CD4-positive, alpha-beta T cell (primary cell): ENCODE results near the gene PFN1. TPM values are rescaled to one million over a fixed set of nuclear protein-coding genes. Genes with fewer than 3 reads are reported as not detected.

Source experiments
- ATAC-seq: fragments of 200-7000 bp; cut with Tn5 transposase; one replicate; pipeline ENCODE4 v1.10.0; 2022; ENCODE audit warnings: mild to moderate bottlenecking; ENCODE audit not compliant: poor library complexity
- CTCF ChIA-PET: fragments of 350-600 bp; sonication (Branson Sonifier 250); formaldehyde crosslinking; loops from one replicate; lab custom pipeline; 2021; ENCODE audit warnings: antibody characterized with exemption, inconsistent platforms; lab: Charles Lee
- POLR2A ChIA-PET: fragments of 350-600 bp; sonication (Branson Sonifier 250); formaldehyde crosslinking; loops from one replicate; lab custom pipeline; 2021; ENCODE audit warnings: antibody characterized with exemption, inconsistent platforms; lab: Charles Lee
- DNase-seq, 14 experiments: peaks; one replicate each; pipeline ENCODE4 v3.0.0-alpha.2; 2013 to 2020; ENCODE audit warnings: mixed read lengths in 2 of 14
- H3K27ac ChIP-seq, 2 donors: one replicate each; pipeline versions ENCODE4 v1.5.1 to v1.7.0; 2013; ENCODE audit warnings: low read length in 2 of 2, low read depth in 1 of 2, mild to moderate bottlenecking in 1 of 2
- H3K27me3 ChIP-seq, 2 experiments: 1 replicate in 1 of 2; 2 replicates in 1 of 2; pipeline versions ENCODE4 v1.6.1 to v1.7.0; 2013; ENCODE audit warnings: low read length in 2 of 2, control low read depth in 1 of 2, mild to moderate bottlenecking in 1 of 2, moderate library complexity in 1 of 2; ENCODE audit not compliant: insufficient read depth in 2 of 2, control insufficient read depth in 1 of 2
- H3K36me3 ChIP-seq: one replicate; pipeline ENCODE4 v1.6.1; 2013; ENCODE audit warnings: low read length, control low read depth; ENCODE audit not compliant: insufficient read depth
- H3K4me1 ChIP-seq: one replicate; pipeline ENCODE4 v1.6.1; 2013; ENCODE audit warnings: low read length, control low read depth; ENCODE audit not compliant: insufficient read depth
- H3K4me3 ChIP-seq: one replicate; pipeline ENCODE4 v1.5.1; 2013; ENCODE audit warnings: mild to moderate bottlenecking, low read length, moderate library complexity
- H3K9me3 ChIP-seq, 2 experiments: 1 replicate in 1 of 2; 2 replicates in 1 of 2; pipeline versions ENCODE4 v1.6.1 to v1.7.0; 2013; ENCODE audit warnings: low read length in 2 of 2, mild to moderate bottlenecking in 2 of 2, control low read depth in 1 of 2, moderate library complexity in 1 of 2; ENCODE audit not compliant: control insufficient read depth in 1 of 2, insufficient read depth in 1 of 2
- H3K27ac Mint-ChIP-seq: one replicate; pipeline ENCODE4 v1.8.0; 2020; ENCODE audit warnings: mixed read lengths
- H3K27me3 Mint-ChIP-seq: one replicate; pipeline ENCODE4 v1.8.0; 2021; ENCODE audit warnings: mixed read lengths
- H3K36me3 Mint-ChIP-seq: one replicate; pipeline ENCODE4 v1.8.0; 2021; ENCODE audit warnings: low read depth, mixed read lengths
- H3K4me1 Mint-ChIP-seq: one replicate; pipeline ENCODE4 v1.8.0; 2021; ENCODE audit warnings: low read depth, mixed read lengths
- H3K4me3 Mint-ChIP-seq: one replicate; pipeline ENCODE4 v1.8.0; 2020; ENCODE audit warnings: mild to moderate bottlenecking, mixed read lengths
- H3K9me3 Mint-ChIP-seq: one replicate; pipeline ENCODE4 v1.8.0; 2020; ENCODE audit warnings: mixed read lengths
- CTCF ChIP-seq: fragments of 200-600 bp; IDR thresholded peaks from one replicate; pipeline ENCODE4 v1.8.0; 2022; ENCODE audit warnings: antibody characterized with exemption, mild to moderate bottlenecking
- intact Hi-C, 2 experiments: fragments of 100-400 bp; cut with DNase I in 1 of 2; cut with micrococcal nuclease in 1 of 2; formaldehyde crosslinking; loops; one replicate each; pipeline versions ENCODE4 v1.15.1 to v1.9.0; 2023 to 2025; cut with DNase I, micrococcal nuclease
- total RNA-seq, 174 experiments: library from RNA in 2 of 174; stranded (reverse) in 2 of 174; gene quantifications; one replicate each; pipeline ENCODE4 v1.2.3 and lab custom pipeline; 2021 to 2026

PFN1 gene
- total RNA-seq, 2 experiments from 2014 or later = 349 to 362 TPM

- ATAC-seq (no peak), DNase-seq (no peak)
- peak overlapping the region; percentile 94 for H3K27ac Mint-ChIP-seq
- ChIA-PET CTCF (interaction anchor here (1.2 to 1.5 kb wide), 2 partner anchors 86 to 111 kb away, joined by 3 read pairs; partner anchors contain the start of gene CAMTA2), POLR2A (interaction anchor here (0.8 to 5.9 kb wide), 9 partner anchors 8 to 758 kb away, joined by 3 to 54 read pairs (median 5); partner anchors contain the start of genes CAMTA2, CYB5D2, RNF167 and SLC25A11)
- Histone ChIP-seq H3K36me3 (peaks cover 6% of the 10 kb centered on the region), H3K4me1 (peaks cover 52% of the 10 kb centered on the region), H3K27me3 (no peaks in the 10 kb centered on the region), H3K4me3 (peak overlapping the region; percentile 81), H3K27ac (peak overlapping the region in 1 of 2 donors; percentile 16), H3K9me3 (peaks cover 0 to 18% of the 10 kb centered on the region in 2 experiments)
- H3K9me3 Mint-ChIP-seq = no peaks in the 10 kb centered on the region
- peaks cover 26% of the 10 kb centered on the region for H3K36me3 Mint-ChIP-seq
- peaks cover 37% of the 10 kb centered on the region for H3K4me1 Mint-ChIP-seq
- peaks cover 10% of the 10 kb centered on the region for H3K27me3 Mint-ChIP-seq
- intact Hi-C loops = loop anchor here (5.0 kb wide), 3 partner anchors 41 to 334 kb away; partner anchors contain the start of genes GLTPD2 (in 1 of the 2), RNF167 (in 1 of the 2), SLC25A11 (in 1 of the 2) and VMO1 (in 1 of the 2)
- no peak for TF ChIP-seq CTCF
- H3K4me3 Mint-ChIP-seq = peak overlapping the region; percentile 87
Observed at GRCh38 chr17:4901108-4901647, 47.2 kb downstream of the PFN1 start.

- H3K4me1 Mint-ChIP-seq = peaks cover 37% of the 10 kb centered on the region
- ChIA-PET POLR2A (interaction anchor here (0.8 to 5.9 kb wide), 17 partner anchors 9 to 757 kb away, joined by 3 to 54 read pairs (median 4); partner anchors contain the start of genes ARRB2, CAMTA2, CYB5D2 and MINK1), CTCF (interaction anchor here (1.2 to 2.1 kb wide), 5 partner anchors 40 to 169 kb away, joined by 3 to 9 read pairs (median 3); partner anchors contain the start of genes CAMTA2, RNF167 and SLC25A11)
- H3K27me3 Mint-ChIP-seq = peaks cover 10% of the 10 kb centered on the region
- Histone ChIP-seq H3K4me3 (peak overlapping the region; percentile 81), H3K27me3 (no peaks in the 10 kb centered on the region), H3K4me1 (peaks cover 52% of the 10 kb centered on the region), H3K9me3 (peaks cover 0 to 18% of the 10 kb centered on the region in 2 experiments), H3K27ac (peak overlapping the region in 1 of 2 donors; percentile 16), H3K36me3 (peaks cover 12% of the 10 kb centered on the region)
- DNase-seq (peak in 13 of 14 experiments; percentile 32 to 92 (median 61)), ATAC-seq (peak; percentile 43)
- peaks cover 33% of the 10 kb centered on the region for H3K36me3 Mint-ChIP-seq
- intact Hi-C loops = loop anchor here (5.0 kb wide), 3 partner anchors 42 to 333 kb away; partner anchors contain the start of genes GLTPD2 (in 1 of the 2), RNF167 (in 1 of the 2), SLC25A11 (in 1 of the 2) and VMO1 (in 1 of the 2)
- H3K9me3 Mint-ChIP-seq = no peaks in the 10 kb centered on the region
- TF ChIP-seq CTCF = no peak
- peak overlapping the region; percentile 94 for H3K4me3 Mint-ChIP-seq
- peak overlapping the region; percentile 94 for H3K27ac Mint-ChIP-seq
Observed at GRCh38 chr17:4900231-4901107, 47.9 kb downstream of the PFN1 start.
